Neural progenitor cell (in vitro differentiated cells): Measurements from ENCODE around the gene CAP1.

Experiments
- EZH2 ChIP-seq: fragments of 200-600 bp; sonication (generic); IDR thresholded peaks from 2 replicates; pipeline ENCODE4 v1.6.1; 2017; ENCODE audit warnings: antibody characterized with exemption, mild to moderate bottlenecking, moderate library complexity
- EZH2phosphoT487 ChIP-seq: fragments of 200-600 bp; sonication (generic); IDR thresholded peaks from 2 replicates; pipeline ENCODE4 v1.6.1; 2017; ENCODE audit warnings: antibody characterized with exemption
- TF ChIP-seq, protein P1 (sequence below): fragments of 200-600 bp; sonication (generic); IDR thresholded peaks from 2 replicates; pipeline ENCODE4 v1.5.1; 2017; ENCODE audit warnings: antibody characterized with exemption, mild to moderate bottlenecking

DNA sequence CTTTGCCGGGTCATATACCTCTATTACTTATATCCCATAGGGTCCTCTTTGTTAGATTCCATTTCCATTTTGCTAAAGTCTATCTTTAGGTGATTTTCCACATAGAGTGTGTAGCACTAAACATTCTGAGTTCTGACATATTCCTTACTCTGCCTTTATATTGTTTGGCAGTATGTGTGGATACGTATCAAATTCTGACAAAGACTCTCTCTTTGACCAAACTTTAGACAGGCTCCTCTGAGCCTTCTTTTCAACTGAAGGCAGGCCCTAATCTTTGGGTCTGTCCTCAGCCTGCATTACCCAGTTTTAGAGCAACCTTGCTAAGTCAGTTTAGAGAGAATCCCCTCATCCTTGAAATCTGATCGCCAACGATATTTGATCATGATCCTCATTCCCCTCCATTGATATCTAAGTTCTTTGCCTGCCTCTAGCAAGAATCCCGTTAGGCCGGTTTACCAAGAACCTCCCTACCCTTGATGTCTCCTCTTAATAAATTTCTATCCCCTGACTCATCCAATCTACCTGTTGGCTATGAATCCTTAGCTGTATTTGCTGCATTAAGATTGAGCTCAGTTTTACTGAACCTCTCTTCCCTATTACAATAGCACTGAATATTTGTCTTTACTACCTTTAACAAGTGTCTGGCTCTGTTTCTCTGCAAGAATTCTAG, 66.9 kb downstream of the CAP1 start:
- TF ChIP-seq EZH2 (no peak), EZH2phosphoT487 (no peak)
- TF ChIP-seq, protein P1, sequence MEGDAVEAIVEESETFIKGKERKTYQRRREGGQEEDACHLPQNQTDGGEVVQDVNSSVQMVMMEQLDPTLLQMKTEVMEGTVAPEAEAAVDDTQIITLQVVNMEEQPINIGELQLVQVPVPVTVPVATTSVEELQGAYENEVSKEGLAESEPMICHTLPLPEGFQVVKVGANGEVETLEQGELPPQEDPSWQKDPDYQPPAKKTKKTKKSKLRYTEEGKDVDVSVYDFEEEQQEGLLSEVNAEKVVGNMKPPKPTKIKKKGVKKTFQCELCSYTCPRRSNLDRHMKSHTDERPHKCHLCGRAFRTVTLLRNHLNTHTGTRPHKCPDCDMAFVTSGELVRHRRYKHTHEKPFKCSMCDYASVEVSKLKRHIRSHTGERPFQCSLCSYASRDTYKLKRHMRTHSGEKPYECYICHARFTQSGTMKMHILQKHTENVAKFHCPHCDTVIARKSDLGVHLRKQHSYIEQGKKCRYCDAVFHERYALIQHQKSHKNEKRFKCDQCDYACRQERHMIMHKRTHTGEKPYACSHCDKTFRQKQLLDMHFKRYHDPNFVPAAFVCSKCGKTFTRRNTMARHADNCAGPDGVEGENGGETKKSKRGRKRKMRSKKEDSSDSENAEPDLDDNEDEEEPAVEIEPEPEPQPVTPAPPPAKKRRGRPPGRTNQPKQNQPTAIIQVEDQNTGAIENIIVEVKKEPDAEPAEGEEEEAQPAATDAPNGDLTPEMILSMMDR: no peak
